GM18505 (cell line): ENCODE measurements around the gene PHF13.

Source experiments
- ATAC-seq: cut with Tn5 transposase; IDR thresholded peaks from one replicate; pipeline ENCODE4 v1.9.1; 2021; ENCODE audit not compliant: unreplicated experiment
- POLR2A ChIP-seq: IDR thresholded peaks from 4 replicates; pipeline ENCODE4 v1.6.1; 2011; ENCODE audit warnings: borderline replicate concordance; ENCODE audit not compliant: insufficient read depth, insufficient read length; ENCODE audit errors: extremely low read depth

PHF13 gene

GRCh38 chr1:6613361-6614018 is at the start of gene PHF13:
Gene PHF13 (plus strand): TSS chr1:6613731. CDS start chr1:6614067, 336 bp downstream.
- ATAC-seq, result peak; percentile 88
- TF ChIP-seq POLR2A, result peak; percentile 19

- TF ChIP-seq POLR2A, result no peak
- no peak for ATAC-seq
Observed at GRCh38 chr1:6569033-6569432, 44.5 kb upstream of the PHF13 start.

- TF ChIP-seq POLR2A, result no peak
- ATAC-seq, result no peak
Observed at GRCh38 chr1:6570100-6570499, 43.4 kb upstream of the PHF13 start.

DNA sequence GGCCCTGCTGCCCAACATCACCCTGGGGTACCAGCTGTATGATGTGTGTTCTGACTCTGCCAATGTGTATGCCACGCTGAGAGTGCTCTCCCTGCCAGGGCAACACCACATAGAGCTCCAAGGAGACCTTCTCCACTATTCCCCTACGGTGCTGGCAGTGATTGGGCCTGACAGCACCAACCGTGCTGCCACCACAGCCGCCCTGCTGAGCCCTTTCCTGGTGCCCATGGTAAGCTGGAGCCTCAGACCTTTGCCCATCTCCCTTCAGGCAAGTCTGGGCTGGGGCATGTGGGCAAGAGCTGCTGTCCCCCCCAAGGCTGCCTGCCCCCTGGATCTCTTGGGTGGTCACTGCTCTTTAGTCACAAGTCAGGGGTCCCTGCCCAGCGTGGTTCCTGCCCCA is 42.5 kb upstream of the PHF13 start:
- TF ChIP-seq POLR2A, result no peak
- no peak for ATAC-seq

DNA sequence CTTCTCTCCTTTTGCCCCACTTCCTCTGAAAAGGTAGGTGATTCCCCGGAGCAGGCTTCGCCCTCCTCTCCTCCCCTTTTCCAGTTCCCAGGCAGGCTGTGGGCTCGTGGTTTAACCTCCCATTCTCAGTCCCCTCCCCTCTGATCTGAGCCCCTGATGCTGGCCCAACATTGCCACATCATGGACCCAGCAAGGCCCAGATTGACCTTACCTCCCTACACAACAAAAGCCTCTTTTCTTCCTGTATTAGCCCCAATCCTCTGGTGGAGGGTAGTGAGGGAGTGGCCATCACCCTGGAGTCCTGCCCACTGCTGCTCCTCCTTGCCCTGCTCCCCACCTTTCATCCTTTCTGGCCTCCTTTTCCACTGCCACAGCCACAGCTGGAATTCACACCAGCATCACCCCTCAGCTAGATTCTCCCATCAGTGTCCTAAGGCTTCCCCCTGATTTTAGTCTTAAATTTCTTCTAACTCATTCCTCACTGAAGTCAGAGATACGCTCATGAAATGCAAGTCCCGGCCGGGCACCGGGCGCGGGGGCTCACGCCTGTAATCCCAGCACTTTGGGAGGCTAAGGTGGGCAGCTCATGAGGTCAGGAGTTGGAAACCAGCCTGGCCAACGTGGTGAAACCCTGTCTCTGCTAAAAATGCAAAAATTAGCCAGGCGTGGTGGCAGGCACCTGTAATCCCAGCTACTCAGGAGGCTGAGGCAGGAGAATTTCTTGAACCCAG is 40.7 kb upstream of the PHF13 start:
- no peak for TF ChIP-seq POLR2A
- no peak for ATAC-seq

DNA sequence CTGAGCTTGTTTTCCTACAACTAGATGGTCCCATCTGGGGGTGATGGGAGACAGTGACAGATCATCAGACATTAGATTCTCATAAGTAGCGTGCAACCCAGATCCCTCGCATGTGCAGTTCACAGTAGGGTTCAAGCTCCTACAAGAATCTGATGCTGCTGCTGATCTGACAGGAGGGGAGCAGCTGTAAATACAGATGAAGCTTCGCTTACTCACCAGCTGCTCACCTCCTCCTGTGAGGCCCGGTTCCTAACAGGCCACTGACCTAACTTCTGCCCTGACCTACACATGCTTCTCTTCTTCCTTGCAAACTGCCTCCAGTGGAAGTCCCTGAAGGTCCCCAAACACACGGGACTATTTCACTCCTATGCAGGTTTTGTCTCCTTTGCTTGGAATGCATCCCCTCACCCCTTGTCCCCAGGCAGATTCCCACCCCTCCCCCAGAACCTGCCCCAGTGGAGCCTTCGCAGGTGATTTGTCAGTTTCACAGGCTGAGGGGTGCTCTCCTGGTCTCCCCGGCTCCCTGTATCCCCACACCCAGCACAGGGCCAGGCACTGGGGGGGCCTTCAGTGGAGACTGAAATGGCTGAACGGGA is 39.4 kb upstream of the PHF13 start:
- TF ChIP-seq POLR2A, result no peak
- ATAC-seq, result no peak

DNA sequence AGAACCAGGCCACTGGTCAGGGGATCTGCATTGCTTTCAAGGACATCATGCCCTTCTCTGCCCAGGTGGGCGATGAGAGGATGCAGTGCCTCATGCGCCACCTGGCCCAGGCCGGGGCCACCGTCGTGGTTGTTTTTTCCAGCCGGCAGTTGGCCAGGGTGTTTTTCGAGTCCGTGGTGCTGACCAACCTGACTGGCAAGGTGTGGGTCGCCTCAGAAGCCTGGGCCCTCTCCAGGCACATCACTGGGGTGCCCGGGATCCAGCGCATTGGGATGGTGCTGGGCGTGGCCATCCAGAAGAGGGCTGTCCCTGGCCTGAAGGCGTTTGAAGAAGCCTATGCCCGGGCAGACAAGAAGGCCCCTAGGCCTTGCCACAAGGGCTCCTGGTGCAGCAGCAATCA is 38.7 kb upstream of the PHF13 start:
- no peak for ATAC-seq
- TF ChIP-seq POLR2A, result no peak

DNA sequence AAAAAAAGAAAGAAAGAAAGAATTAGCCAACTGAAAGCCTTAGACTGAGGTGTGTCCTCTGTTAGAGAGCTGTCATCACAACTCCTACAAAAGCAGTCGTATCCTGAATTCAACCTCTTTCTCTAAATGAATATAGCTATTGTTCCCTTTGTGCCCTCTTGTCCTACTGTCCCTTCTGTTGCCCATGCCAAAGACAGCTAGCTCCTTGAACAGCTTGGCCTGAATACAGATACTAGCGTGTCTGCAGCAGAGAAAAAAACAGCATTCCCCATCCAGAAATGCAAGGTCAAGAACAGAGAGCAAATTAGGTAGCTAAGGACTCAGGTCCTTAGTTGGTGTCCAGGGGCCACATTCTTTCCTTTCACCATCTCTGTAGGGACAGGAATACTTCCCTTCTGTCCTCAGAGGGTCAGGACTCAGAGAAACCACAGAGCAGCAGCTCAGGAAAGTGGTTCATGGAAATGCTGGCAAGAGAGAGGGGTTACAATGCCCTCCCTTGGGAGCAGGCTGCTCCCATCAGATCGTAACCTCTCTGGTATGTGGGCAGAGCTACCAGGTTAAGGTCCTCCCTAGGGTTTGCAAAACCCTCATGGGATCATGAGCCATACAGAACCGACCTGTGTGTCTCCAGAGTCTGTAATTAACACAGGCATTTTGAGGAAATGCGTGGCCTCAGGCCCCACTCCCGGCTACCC is 35.6 kb upstream of the PHF13 start:
- no peak for TF ChIP-seq POLR2A
- no peak for ATAC-seq

DNA sequence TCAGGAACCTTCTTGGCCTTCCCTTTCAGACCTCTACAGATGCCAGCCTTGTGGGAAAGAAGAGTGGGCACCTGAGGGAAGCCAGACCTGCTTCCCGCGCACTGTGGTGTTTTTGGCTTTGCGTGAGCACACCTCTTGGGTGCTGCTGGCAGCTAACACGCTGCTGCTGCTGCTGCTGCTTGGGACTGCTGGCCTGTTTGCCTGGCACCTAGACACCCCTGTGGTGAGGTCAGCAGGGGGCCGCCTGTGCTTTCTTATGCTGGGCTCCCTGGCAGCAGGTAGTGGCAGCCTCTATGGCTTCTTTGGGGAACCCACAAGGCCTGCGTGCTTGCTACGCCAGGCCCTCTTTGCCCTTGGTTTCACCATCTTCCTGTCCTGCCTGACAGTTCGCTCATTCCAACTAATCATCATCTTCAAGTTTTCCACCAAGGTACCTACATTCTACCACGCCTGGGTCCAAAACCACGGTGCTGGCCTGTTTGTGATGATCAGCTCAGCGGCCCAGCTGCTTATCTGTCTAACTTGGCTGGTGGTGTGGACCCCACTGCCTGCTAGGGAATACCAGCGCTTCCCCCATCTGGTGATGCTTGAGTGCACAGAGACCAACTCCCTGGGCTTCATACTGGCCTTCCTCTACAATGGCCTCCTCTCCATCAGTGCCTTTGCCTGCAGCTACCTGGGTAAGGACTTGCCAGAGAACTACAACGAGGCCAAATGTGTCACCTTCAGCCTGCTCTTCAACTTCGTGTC is 34.7 kb upstream of the PHF13 start:
- ATAC-seq, result no peak
- TF ChIP-seq POLR2A, result no peak

GRCh38 chr1:6579374-6580118 is 34.0 kb upstream of the PHF13 start, which contains the start of gene ZBTB48:
Gene ZBTB48 (plus strand): TSS chr1:6579994. CDS start chr1:6580610, 616 bp downstream.
- ATAC-seq, result peak; percentile 94

DNA sequence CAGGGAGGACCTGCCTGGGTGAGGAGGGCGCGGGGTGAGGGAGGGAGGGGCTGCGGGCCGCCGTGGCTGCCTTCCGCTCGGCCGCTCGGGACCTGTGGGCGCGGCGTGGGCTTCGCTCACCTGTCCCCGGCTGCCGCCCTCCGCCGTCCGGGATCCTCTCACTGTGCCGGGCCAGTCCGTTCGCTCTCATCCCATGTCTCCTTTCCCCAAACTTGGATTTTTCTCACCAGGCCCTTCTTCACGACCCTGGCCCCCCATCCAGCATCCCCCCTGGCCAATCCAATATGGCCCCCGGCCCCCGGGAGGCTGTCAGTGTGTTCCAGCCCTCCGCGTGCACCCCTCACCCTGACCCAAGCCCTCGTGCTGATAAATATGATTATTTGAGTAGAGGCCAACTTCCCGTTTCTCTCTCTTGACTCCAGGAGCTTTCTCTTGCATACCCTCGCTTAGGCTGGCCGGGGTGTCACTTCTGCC is 33.4 kb upstream of the PHF13 start:
- TF ChIP-seq POLR2A, result no peak
- no peak for ATAC-seq

More at GRCh38 chr1:6579374-6580118, 34.0 kb upstream of the PHF13 start, which contains the start of gene ZBTB48:
- peak; percentile 96 for TF ChIP-seq POLR2A
